ENCODE data around the gene ALAS1.
"Not testable (repeated sequence)": the region's sequence is repeated elsewhere in the genome, so short reads cannot be mapped to it uniquely, and the experiment has no call there.

Gene ALAS1

DNA sequence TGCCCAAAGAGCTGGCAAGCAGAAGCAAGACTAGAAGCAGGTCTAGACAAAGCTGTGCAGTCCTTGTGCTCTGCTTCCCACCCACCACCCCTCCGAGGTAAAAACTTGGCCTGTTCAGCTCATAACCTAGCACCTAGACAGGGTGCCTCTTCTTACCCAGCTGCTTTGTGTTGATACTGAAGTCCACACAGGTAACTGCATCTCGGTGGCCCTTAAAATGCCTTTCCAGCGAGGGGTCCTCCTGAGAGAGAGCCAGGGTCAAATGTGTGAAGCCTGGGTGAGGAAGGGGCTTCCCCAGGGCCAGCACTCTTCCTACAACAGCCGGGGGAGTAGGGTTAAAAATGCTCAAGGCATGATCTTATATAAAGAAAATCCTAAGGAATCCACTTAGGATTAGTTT lies 47.1 kb upstream of the ALAS1 start (continued):
- TF ChIP-seq MEIS1 (CRISPR knock-in tag; IDR thresholded peaks at IDR 0.05; ENCODE audit: borderline replicate concordance), result no peak
- TF ChIP-seq ZNF302 (tag by site-specific recombination; IDR thresholded peaks at IDR 0.05; ENCODE audit: low read depth), result no peak
- TF ChIP-seq MZF1 (tag by site-specific recombination; IDR thresholded peaks at IDR 0.05; ENCODE audit: borderline replicate concordance), result no peak
- TF ChIP-seq SP7 (tag by site-specific recombination; IDR thresholded peaks at IDR 0.05), result no peak

GRCh38 chr3:52151991-52152390 lies 46.0 kb upstream of the ALAS1 start:
- POLR2A ChIA-PET; CTCF ChIA-PET; H3K4me1 ChIP-seq (ENCODE audit: control insufficient read depth, insufficient read depth, low read length); H3K27ac ChIP-seq (ENCODE audit: extremely low read depth, low read depth, low read length); H3K4me3 ChIP-seq (ENCODE audit: low read depth, low read length); H3K9me3 ChIP-seq (ENCODE audit: control insufficient read depth, insufficient read depth, low read depth, low read length): not testable (repeated sequence)
- peak; percentile 97 for TF ChIP-seq ZNF121 (tag by site-specific recombination; IDR thresholded peaks at IDR 0.05)
- peaks cover 3 to 34% of the 10 kb centered on the region in 2 experiments; a peak in 2 of 3 replicates for H3K36me3 ChIP-seq (ENCODE audit: control insufficient read depth in 2 of 2, insufficient read depth in 1 of 2, low read length in 2 of 2)

DNA sequence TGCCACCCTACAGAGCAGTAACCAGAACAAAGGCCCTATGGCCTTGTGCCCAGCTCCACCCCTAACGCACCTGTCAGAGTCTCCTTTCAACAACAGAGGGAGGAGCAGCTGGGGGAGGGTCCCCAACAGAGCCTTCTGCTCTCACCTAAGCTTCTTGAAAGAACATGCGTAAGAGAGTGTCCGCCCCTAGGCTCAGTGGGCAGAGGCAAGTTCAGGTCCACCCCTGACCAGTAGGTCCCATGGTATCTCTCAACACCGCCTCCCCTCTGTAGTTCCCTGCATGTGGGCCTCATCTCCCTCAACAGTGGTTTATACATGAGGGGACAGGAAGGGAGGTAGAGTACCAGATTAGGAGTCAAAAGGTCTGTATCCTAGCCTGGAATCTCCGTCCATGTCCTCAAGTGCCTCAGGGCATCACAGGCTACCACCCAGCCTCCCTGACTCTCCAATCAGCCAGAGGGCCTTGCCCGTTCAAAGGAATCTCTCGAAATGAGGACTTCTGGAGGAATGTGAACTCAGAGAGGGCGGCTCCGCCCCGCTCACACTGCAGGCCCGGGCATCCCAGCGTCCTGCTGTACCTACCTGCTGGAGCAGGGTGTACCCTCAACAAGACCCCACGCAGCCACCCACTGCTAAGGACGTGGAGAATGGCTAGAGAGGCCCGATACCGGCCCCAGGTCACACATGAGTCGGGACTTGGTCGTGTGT lies 44.4 kb upstream of the ALAS1 start:
- H3K4me3 ChIP-seq (ENCODE audit: low read depth, low read length), result peak overlapping the region; percentile 97
- ChIA-PET POLR2A (interaction anchor here (0.9 to 1.4 kb wide), 6 partner anchors 35 to 179 kb away, joined by 3 to 13 read pairs (median 3); partner anchors contain the start of gene RPL29), CTCF (interaction anchor here (0.6 to 0.7 kb wide), 2 partner anchors 152 to 281 kb away, joined by 3 read pairs; no protein-coding TSS in a partner anchor)
- H3K36me3 ChIP-seq (ENCODE audit: control insufficient read depth in 2 of 2, insufficient read depth in 1 of 2, low read length in 2 of 2), result peaks cover 0 to 25% of the 10 kb centered on the region in 2 experiments; a peak in 1 of 3 replicates
- no peaks in the 10 kb centered on the region for H3K4me1 ChIP-seq (ENCODE audit: control insufficient read depth, insufficient read depth, low read length)
- H3K9me3 ChIP-seq (ENCODE audit: control insufficient read depth, insufficient read depth, low read depth, low read length), result no peaks in the 10 kb centered on the region
- peak overlapping the region; percentile 74 for H3K27ac ChIP-seq (ENCODE audit: extremely low read depth, low read depth, low read length)
- TF ChIP-seq ZNF639 (tag by site-specific recombination; IDR thresholded peaks at IDR 0.05) (no peak), SP2 (tag by site-specific recombination; IDR thresholded peaks at IDR 0.05) (peak; percentile 47), ZNF623 (tag by site-specific recombination; IDR thresholded peaks at IDR 0.05) (no peak), ZNF280C (tag by site-specific recombination; IDR thresholded peaks at IDR 0.05) (no peak), ZFP41 (tag by site-specific recombination; IDR thresholded peaks at IDR 0.05; ENCODE audit: borderline replicate concordance) (no peak), ZNF10 (tag by site-specific recombination; IDR thresholded peaks at IDR 0.05) (no peak), TCF7L2 (IDR thresholded peaks at IDR 0.05; ENCODE audit: borderline replicate concordance, low read depth, low read length) (no peak), ZBTB26 (tag by site-specific recombination; optimal IDR thresholded peaks at IDR 0.05) (no peak), KLF1 (tag by site-specific recombination; IDR thresholded peaks at IDR 0.05) (no peak), SCRT2 (tag by site-specific recombination; IDR thresholded peaks at IDR 0.05) (peak; percentile 95), ZNF114 (tag by site-specific recombination; IDR thresholded peaks at IDR 0.05) (no peak), ZNF341 (tag by site-specific recombination; IDR thresholded peaks at IDR 0.05; ENCODE audit: low read depth) (peak; percentile 60), ZNF791 (tag by site-specific recombination; IDR thresholded peaks at IDR 0.05) (no peak)
- TF ChIP-seq, protein P1, sequence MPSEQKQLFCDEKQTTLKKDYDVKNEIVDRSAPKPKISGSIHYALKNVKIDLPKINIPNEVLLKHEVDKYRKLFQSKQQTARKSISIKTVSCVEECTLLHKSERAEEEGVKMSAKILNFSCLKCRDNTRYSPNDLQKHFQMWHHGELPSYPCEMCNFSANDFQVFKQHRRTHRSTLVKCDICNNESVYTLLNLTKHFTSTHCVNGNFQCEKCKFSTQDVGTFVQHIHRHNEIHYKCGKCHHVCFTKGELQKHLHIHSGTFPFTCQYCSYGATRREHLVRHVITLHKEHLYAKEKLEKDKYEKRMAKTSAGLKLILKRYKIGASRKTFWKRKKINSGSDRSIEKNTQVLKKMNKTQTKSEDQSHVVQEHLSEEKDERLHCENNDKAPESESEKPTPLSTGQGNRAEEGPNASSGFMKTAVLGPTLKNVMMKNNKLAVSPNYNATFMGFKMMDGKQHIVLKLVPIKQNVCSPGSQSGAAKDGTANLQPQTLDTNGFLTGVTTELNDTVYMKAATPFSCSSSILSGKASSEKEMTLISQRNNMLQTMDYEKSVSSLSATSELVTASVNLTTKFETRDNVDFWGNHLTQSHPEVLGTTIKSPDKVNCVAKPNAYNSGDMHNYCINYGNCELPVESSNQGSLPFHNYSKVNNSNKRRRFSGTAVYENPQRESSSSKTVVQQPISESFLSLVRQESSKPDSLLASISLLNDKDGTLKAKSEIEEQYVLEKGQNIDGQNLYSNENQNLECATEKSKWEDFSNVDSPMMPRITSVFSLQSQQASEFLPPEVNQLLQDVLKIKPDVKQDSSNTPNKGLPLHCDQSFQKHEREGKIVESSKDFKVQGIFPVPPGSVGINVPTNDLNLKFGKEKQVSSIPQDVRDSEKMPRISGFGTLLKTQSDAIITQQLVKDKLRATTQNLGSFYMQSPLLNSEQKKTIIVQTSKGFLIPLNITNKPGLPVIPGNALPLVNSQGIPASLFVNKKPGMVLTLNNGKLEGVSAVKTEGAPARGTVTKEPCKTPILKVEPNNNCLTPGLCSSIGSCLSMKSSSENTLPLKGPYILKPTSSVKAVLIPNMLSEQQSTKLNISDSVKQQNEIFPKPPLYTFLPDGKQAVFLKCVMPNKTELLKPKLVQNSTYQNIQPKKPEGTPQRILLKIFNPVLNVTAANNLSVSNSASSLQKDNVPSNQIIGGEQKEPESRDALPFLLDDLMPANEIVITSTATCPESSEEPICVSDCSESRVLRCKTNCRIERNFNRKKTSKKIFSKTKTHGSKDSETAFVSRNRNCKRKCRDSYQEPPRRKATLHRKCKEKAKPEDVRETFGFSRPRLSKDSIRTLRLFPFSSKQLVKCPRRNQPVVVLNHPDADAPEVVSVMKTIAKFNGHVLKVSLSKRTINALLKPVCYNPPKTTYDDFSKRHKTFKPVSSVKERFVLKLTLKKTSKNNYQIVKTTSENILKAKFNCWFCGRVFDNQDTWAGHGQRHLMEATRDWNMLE (tag by site-specific recombination; conservative IDR thresholded peaks at IDR 0.05; ENCODE audit: low read depth), result no peak
- TF ChIP-seq, protein P2, sequence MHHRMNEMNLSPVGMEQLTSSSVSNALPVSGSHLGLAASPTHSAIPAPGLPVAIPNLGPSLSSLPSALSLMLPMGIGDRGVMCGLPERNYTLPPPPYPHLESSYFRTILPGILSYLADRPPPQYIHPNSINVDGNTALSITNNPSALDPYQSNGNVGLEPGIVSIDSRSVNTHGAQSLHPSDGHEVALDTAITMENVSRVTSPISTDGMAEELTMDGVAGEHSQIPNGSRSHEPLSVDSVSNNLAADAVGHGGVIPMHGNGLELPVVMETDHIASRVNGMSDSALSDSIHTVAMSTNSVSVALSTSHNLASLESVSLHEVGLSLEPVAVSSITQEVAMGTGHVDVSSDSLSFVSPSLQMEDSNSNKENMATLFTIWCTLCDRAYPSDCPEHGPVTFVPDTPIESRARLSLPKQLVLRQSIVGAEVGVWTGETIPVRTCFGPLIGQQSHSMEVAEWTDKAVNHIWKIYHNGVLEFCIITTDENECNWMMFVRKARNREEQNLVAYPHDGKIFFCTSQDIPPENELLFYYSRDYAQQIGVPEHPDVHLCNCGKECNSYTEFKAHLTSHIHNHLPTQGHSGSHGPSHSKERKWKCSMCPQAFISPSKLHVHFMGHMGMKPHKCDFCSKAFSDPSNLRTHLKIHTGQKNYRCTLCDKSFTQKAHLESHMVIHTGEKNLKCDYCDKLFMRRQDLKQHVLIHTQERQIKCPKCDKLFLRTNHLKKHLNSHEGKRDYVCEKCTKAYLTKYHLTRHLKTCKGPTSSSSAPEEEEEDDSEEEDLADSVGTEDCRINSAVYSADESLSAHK (tag by site-specific recombination; IDR thresholded peaks at IDR 0.05), result no peak
